Adrenal gland (tissue), 5 donors: ENCODE measurements around the gene FOXN1.

Experiments used
- POLR2A ChIP-seq, 2 donors: fragments of 450-650 bp; IDR thresholded peaks; one replicate each; pipeline ENCODE4 v1.6.1; 2017; ENCODE audit warnings: antibody characterized with exemption in 2 of 2, mild to moderate bottlenecking in 2 of 2, moderate library complexity in 1 of 2
- TF ChIP-seq, protein P1 (sequence below), 6 experiments: fragments of 450-650 bp in 4 of 6; fragments of 200-600 bp in 2 of 6; sonication (generic) in 1 of 6; IDR thresholded peaks; 1 replicate in 5 of 6; 2 replicates in 1 of 6; pipeline versions ENCODE4 v1.5.1 to v1.8.0; 2016 to 2021; ENCODE audit warnings: antibody characterized with exemption in 6 of 6, mild to moderate bottlenecking in 2 of 6, moderate library complexity in 1 of 6
- donor health status: DM: no; HTN: no; CAD: no.

- TF ChIP-seq, protein P1, sequence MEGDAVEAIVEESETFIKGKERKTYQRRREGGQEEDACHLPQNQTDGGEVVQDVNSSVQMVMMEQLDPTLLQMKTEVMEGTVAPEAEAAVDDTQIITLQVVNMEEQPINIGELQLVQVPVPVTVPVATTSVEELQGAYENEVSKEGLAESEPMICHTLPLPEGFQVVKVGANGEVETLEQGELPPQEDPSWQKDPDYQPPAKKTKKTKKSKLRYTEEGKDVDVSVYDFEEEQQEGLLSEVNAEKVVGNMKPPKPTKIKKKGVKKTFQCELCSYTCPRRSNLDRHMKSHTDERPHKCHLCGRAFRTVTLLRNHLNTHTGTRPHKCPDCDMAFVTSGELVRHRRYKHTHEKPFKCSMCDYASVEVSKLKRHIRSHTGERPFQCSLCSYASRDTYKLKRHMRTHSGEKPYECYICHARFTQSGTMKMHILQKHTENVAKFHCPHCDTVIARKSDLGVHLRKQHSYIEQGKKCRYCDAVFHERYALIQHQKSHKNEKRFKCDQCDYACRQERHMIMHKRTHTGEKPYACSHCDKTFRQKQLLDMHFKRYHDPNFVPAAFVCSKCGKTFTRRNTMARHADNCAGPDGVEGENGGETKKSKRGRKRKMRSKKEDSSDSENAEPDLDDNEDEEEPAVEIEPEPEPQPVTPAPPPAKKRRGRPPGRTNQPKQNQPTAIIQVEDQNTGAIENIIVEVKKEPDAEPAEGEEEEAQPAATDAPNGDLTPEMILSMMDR (IDR thresholded peaks at IDR 0.05): no peak
- TF ChIP-seq POLR2A (IDR thresholded peaks at IDR 0.05): no peak
Observed at GRCh38 chr17:28584434-28584833, 78.3 kb downstream of the FOXN1 start.
